GM21786 (cell line): ENCODE results near the gene TYMP.
"Not testable (repeated sequence)": the region's sequence is repeated elsewhere in the genome, so short reads cannot be mapped to it uniquely, and the experiment has no call there.

Experiments
- ATAC-seq: cut with Tn5 transposase; IDR thresholded peaks from one replicate; pipeline ENCODE4 v1.9.1; 2021; ENCODE audit not compliant: unreplicated experiment

TYMP gene

GRCh38 chr22:50525104-50525857 is 4.5 kb downstream of the TYMP start, which contains the start of gene SCO2:
Gene SCO2, minus strand, starts transcription at chr22:50525598. Its CDS starts 1,187 bp downstream, at chr22:50524411.
- peak; percentile 32 for ATAC-seq

- no peak for ATAC-seq
Measured at GRCh38 chr22:50524676-50525103, 5.1 kb downstream of the TYMP start.

- no peak for ATAC-seq
Measured at GRCh38 chr22:50523806-50524675, 5.8 kb downstream of the TYMP start.

- ATAC-seq = no peak
Measured at GRCh38 chr22:50523458-50523805, 6.4 kb downstream of the TYMP start.

DNA sequence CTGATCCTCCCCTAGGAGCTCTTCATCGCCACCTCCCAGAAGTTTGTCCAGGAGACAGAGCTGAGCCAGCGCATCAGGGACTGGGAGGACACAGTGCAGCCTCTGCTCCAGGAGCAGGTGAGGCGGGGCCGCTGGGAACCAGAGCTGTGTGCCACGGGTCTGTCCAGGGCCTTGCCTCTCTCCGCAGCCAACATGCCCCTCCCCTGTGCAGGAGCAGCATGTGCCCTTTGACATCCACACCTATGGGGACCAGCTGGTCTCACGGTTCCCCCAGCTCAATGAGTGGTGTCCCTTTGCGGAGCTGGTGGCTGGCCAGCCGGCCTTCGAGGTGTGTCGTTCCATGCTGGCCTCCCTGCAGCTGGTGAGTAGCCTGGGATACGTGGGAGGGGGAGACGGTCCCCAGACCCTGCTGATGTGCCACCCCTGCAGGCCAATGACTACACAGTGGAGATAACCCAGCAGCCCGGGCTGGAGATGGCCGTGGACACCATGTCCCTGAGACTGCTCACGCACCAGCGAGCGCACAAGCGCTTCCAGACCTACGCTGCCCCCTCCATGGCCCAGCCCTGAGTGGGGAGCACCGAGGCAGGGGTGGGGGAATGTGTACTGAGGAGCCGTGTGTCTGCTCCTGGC is 6.9 kb downstream of the TYMP start:
- no peak for ATAC-seq

DNA sequence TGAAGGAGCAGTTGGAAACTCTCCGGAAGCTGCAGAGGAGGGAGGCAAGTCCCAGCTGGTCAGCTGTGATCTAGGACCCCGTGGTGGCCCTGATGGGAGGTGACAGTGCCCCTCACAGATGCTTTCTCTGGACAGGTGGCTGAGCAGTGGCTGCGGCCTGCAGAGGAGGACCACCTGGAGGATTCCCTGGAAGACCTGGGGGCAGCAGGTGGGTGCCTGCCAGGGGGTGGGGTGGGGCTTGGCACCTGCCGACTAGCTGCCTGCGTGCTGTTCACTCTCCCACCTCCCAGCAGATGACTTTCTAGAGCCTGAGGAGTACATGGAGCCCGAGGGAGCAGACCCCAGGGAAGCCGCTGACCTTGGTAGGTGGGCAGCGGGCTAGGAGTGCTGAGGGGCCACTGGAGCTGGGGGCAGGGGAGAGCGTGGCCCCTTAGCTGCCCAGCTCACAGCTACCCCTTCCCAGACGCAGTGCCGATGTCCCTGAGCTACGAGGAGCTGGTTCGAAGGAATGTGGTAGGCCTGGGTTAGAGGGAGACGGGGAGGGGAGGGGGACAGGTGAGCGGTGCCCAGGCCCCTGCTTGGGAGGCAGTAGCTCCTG is 7.5 kb downstream of the TYMP start:
- no peak for ATAC-seq

GRCh38 chr22:50521710-50522109 is 8.1 kb downstream of the TYMP start:
- no peak for ATAC-seq

DNA sequence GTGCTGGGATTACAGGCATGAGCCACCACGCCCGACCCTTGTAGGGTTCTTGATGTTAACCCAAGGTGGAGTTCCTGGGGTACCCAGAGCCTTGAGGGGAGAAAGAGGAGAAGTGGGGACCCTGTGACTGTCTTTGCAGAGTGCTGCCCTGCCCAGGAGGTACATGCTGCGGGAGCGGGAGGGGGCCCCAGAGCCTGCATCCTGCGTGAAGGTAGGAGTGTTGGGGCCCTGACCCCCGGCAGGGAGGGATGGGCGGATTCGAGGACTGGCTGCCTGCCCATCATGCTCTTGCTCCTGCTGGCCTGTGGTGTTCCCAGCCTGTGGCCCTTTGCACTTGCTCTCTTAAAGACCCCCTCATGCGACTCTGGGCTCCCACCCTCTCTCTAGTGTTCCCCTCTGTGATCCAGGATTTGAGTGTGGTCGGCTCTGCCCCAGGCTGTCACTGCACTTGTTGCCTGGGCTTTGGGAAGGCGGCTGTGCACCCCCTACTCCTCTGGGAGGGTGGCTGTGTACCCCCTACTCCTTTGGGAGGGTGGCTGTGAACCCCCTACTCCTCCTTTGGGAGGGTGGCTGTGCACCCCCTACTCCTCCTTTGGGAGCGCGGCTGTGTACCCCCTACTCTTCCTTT is 8.9 kb downstream of the TYMP start:
- ATAC-seq = no peak

DNA sequence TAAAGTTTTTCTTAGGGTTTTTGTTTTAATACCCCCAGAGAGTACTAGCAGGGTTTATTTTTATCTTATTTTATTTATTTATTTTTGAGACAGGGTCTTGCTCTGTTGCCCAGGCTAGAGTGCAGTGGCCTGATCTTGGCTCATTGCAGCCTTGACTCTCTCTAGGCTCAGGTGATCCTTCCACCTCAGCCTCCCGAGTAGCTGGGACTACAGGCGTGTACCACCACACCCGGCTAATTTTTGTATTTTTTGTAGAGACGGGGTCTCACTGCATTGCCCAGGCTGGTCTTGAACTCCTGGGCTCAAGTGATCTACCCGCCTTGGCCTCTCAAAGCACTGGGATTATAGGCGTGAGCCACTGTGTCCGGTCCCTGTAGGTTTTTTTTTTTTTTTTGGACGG is 9.6 kb downstream of the TYMP start:
- ATAC-seq = not testable (repeated sequence)

GRCh38 chr22:50519151-50519550 is 10.7 kb downstream of the TYMP start:
- no peak for ATAC-seq

DNA sequence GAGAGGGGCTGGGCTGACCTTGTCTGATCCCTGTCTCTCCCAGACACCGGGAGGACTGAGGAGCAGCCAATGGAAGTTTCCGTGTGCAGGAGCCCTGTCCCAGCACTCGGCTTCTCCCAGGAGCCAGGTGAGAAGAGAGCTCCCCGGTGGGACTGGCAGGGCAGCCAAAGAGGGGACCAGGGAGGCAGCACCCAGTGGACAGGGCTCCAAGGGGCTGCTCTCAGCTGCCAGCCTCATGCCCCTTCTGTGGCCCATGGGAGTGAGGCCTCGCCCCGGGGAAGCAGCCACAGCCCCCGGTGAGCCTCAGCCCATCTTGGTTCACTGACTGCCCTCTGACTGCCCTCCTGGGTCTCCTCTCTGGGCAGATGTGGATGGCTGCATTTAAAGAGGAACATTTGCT is 11.2 kb downstream of the TYMP start:
- no peak for ATAC-seq

DNA sequence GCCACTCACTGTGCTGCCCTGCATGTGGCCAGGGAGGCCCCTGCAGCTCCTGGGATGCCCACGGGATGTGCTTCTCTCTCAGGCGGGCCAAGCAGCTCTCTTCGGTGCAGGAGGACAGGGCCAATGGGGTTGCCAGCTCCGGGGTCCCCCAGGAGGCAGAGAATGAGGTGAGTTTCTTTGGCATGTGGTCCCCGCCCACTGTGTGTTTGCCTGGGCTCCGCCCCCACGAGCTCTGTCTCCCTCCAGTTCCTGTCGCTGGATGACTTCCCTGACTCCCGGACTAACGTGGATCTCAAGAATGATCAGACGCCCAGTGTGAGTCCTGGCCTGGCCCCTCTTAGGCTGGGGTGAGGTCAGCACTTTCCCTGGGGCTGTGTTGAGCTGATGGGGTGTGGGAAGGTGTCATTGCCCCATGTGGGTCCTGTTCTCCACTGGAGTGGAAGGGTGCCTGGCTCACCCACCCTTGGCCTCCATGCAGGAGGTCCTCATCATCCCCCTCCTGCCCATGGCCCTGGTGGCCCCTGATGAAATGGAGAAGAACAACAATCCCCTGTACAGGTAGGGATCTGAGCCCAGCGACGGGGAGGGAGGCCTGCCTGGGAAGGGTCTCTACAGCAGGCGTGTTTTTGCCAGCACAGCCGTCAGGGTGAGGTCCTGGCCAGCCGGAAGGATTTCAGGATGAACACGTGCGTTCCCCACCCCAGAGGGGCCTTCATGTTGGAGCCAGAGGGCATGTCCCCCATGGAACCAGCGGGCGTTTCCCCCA is 12.1 kb downstream of the TYMP start:
- ATAC-seq = no peak

GRCh38 chr22:50516891-50517290 is 12.9 kb downstream of the TYMP start:
- ATAC-seq = no peak

GRCh38 chr22:50516068-50516467 is 13.7 kb downstream of the TYMP start:
- no peak for ATAC-seq

DNA sequence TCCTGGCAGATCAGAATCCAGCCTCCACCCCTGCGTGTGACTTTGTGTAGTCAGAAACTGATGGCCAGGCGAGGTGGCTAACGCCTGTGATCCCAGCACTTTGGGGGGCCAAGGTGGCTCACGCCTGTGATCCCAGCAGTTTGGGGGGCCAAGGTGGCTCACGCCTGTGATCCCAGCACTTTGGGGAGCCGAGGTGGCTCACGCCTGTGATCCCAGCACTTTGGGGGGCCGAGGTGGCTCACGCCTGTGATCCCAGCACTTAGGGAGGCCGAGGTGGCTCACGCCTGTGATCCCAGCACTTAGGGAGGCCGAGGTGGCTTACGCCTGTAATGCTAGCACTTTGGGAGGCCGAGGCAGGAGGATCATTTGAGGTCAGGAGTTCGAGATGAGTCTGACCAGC is 16.6 kb downstream of the TYMP start:
- ATAC-seq = no peak

GRCh38 chr22:50508897-50509296 is 20.9 kb downstream of the TYMP start:
- no peak for ATAC-seq

GRCh38 chr22:50507991-50508884 is 21.6 kb downstream of the TYMP start, which contains the start of gene NCAPH2:
Gene NCAPH2, plus strand, starts transcription at chr22:50508224. Its CDS starts 114 bp downstream, at chr22:50508338.
- ATAC-seq = peak; percentile 73

DNA sequence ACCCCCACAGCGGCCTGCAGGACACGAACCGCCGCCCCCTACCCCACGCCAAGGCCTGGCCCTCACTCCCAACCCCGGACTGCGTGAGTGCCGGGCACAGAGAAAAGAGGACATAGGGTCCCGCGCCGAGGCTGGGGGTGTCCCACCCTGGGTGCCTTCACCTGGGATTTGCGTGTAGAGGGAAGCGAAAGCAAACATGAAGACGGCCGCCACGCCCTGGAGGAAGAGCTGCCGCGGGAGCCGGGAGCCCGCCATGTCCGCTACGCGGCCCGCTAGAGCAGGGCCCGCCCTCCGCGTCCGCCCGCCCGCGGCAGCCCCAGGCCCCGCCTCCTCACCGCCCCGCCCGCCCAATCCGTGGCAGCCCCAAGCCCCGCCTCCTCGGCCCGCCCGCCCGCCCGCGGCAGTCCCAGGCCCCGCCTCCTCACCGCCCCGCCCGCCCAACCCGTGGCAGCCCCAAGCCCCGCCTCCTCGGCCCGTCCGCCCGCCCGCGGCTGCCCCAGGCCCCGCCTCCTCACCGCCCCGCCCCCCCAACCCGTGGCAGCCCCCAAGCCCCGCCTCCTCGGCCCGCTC is 22.3 kb downstream of the TYMP start, which contains the start of gene LMF2:
LMF2 (minus strand) TSS at position 282 of the 570 bp plus-strand sequence; CDS start at position 255, 27 bp downstream.
- peak; percentile 45 for ATAC-seq
